ENCODE data around the gene TTLL11. TPM values are rescaled to one million over a fixed set of nuclear protein-coding genes. Genes with fewer than 3 reads are reported as not detected.

TTLL11 gene
- polyA plus RNA-seq, 1 donor from 2014 or later = 8.0 TPM

- Histone ChIP-seq H3K4me3 (ENCODE audit: low read length) (no peak overlapping the region), H2AFZ (ENCODE audit: low read depth, low read length) (no peak overlapping the region), H3K79me2 (replicated peaks; ENCODE audit: insufficient read depth, low read length) (no peaks in the 10 kb centered on the region), H3K9me2 (ENCODE audit: insufficient read depth, low read length) (no peaks in the 10 kb centered on the region), H3K36me3 (ENCODE audit: insufficient read depth, low read length) (no peaks in the 10 kb centered on the region), H3K27me3 (ENCODE audit: insufficient read depth, low read depth, low read length) (no peaks in the 10 kb centered on the region), H4K20me1 (ENCODE audit: insufficient read depth) (no peaks in the 10 kb centered on the region), H3K27ac (ENCODE audit: low read length) (no peak overlapping the region), H3K4me2 (ENCODE audit: low read length) (no peak overlapping the region), H3K9ac (ENCODE audit: low read length) (no peak overlapping the region), H3F3A (ENCODE audit: insufficient read depth, low read length, poor library complexity, severe bottlenecking) (no peaks in the 10 kb centered on the region), H3K9me3 (ENCODE audit: low read length) (no peaks in the 10 kb centered on the region)
- TF ChIP-seq MXI1 (conservative IDR thresholded peaks at IDR 0.05; ENCODE audit: poor library complexity, severe bottlenecking) = no peak
These were observed 105.8 kb downstream of the TTLL11 start for GRCh38 chr9:121987314-121987713.

- H3K27me3 ChIP-seq (ENCODE audit: insufficient read depth, low read depth, low read length) = no peaks in the 10 kb centered on the region
- H3K27ac ChIP-seq (ENCODE audit: low read length) = no peak overlapping the region
- no peak overlapping the region for H3K4me3 ChIP-seq (ENCODE audit: low read length)
- no peaks in the 10 kb centered on the region for H3K9me2 ChIP-seq (ENCODE audit: insufficient read depth, low read length)
- H3K9ac ChIP-seq (ENCODE audit: low read length) = no peak overlapping the region
- H2AFZ ChIP-seq (ENCODE audit: low read depth, low read length) = no peak overlapping the region
- no peaks in the 10 kb centered on the region for H3K79me2 ChIP-seq (replicated peaks; ENCODE audit: insufficient read depth, low read length)
- H3K36me3 ChIP-seq (ENCODE audit: insufficient read depth, low read length) = no peaks in the 10 kb centered on the region
- H4K20me1 ChIP-seq (ENCODE audit: insufficient read depth) = no peaks in the 10 kb centered on the region
- no peaks in the 10 kb centered on the region for H3K9me3 ChIP-seq (ENCODE audit: low read length)
- TF ChIP-seq RAD21 (conservative IDR thresholded peaks at IDR 0.05) = no peak
- TF ChIP-seq SMC3 (conservative IDR thresholded peaks at IDR 0.05; ENCODE audit: poor library complexity) = no peak
- H3K4me2 ChIP-seq (ENCODE audit: low read length) = no peak overlapping the region
- no peaks in the 10 kb centered on the region for H3F3A ChIP-seq (ENCODE audit: insufficient read depth, low read length, poor library complexity, severe bottlenecking)
These were observed 107.2 kb downstream of the TTLL11 start for GRCh38 chr9:121985792-121986494.

GRCh38 chr9:121984726-121985402 is 108.2 kb downstream of the TTLL11 start:
- Histone ChIP-seq H3K9ac (ENCODE audit: low read length) (no peak overlapping the region), H2AFZ (ENCODE audit: low read depth, low read length) (no peak overlapping the region)
- TF ChIP-seq REST (IDR thresholded peaks at IDR 0.05; ENCODE audit: borderline replicate concordance) = no peak
- TF ChIP-seq EZH2 (IDR thresholded peaks at IDR 0.05; ENCODE audit: borderline replicate concordance, insufficient read depth, low read length, poor library complexity, severe bottlenecking) = no peak
- TF ChIP-seq POLR2AphosphoS5 (IDR thresholded peaks at IDR 0.05) = no peak
- no peak for TF ChIP-seq RAD21 (conservative IDR thresholded peaks at IDR 0.05)
- TF ChIP-seq CTCF (IDR thresholded peaks at IDR 0.05; ENCODE audit: poor library complexity, severe bottlenecking) = no peak
- TF ChIP-seq EP300 (conservative IDR thresholded peaks at IDR 0.05; ENCODE audit: poor library complexity, severe bottlenecking) = no peak
- TF ChIP-seq TAF1 (IDR thresholded peaks at IDR 0.05; ENCODE audit: low read depth) = no peak
- TF ChIP-seq MXI1 (conservative IDR thresholded peaks at IDR 0.05; ENCODE audit: poor library complexity, severe bottlenecking) = no peak
- no peak for TF ChIP-seq SMC3 (conservative IDR thresholded peaks at IDR 0.05; ENCODE audit: poor library complexity)

More at GRCh38 chr9:121984726-121985402, 108.2 kb downstream of the TTLL11 start:
- no peaks in the 10 kb centered on the region for H3K9me3 ChIP-seq (ENCODE audit: low read length)
- no peaks in the 10 kb centered on the region for H3F3A ChIP-seq (ENCODE audit: insufficient read depth, low read length, poor library complexity, severe bottlenecking)
- H3K27ac ChIP-seq (ENCODE audit: low read length) = no peak overlapping the region
- H3K4me2 ChIP-seq (ENCODE audit: low read length) = no peak overlapping the region
- H3K36me3 ChIP-seq (ENCODE audit: insufficient read depth, low read length) = no peaks in the 10 kb centered on the region
- H3K9me2 ChIP-seq (ENCODE audit: insufficient read depth, low read length) = no peaks in the 10 kb centered on the region
- H4K20me1 ChIP-seq (ENCODE audit: insufficient read depth) = no peaks in the 10 kb centered on the region
- no peaks in the 10 kb centered on the region for H3K27me3 ChIP-seq (ENCODE audit: insufficient read depth, low read depth, low read length)
- H3K4me3 ChIP-seq (ENCODE audit: low read length) = no peak overlapping the region
- H3K79me2 ChIP-seq (replicated peaks; ENCODE audit: insufficient read depth, low read length) = no peaks in the 10 kb centered on the region
